Endodermal cell (in vitro differentiated cells): Measurements from ENCODE around the gene NFATC1. TPM values are rescaled to one million over a fixed set of nuclear protein-coding genes. Genes with fewer than 3 reads are reported as not detected.

Source experiments
- DNase-seq: peaks from one replicate; pipeline ENCODE4 v3.0.0-alpha.2; 2017
- H3K27ac ChIP-seq: 2 replicates; pipeline ENCODE4 v1.5.1; 2013; ENCODE audit warnings: mild to moderate bottlenecking, low read depth, low read length, moderate library complexity
- H3K27me3 ChIP-seq: 2 replicates; pipeline ENCODE4 v1.6.1; 2013; ENCODE audit warnings: mild to moderate bottlenecking, low read length, moderate library complexity; ENCODE audit not compliant: insufficient read depth, control insufficient read depth, poor library complexity, severe bottlenecking
- H3K36me3 ChIP-seq: 2 replicates; pipeline ENCODE4 v1.7.0; 2013; ENCODE audit warnings: mild to moderate bottlenecking, low read length, moderate library complexity; ENCODE audit not compliant: control insufficient read depth, insufficient read depth
- H3K4me1 ChIP-seq: one replicate; pipeline ENCODE4 v1.7.0; 2013; ENCODE audit warnings: low read length; ENCODE audit not compliant: control insufficient read depth, insufficient read depth
- H3K4me3 ChIP-seq: 2 replicates; pipeline ENCODE4 v1.5.1; 2013; ENCODE audit warnings: mild to moderate bottlenecking, low read length, moderate library complexity
- H3K9ac ChIP-seq: 2 replicates; pipeline ENCODE4 v1.6.1; 2013; ENCODE audit warnings: mild to moderate bottlenecking, low read length, moderate library complexity; ENCODE audit not compliant: poor library complexity, severe bottlenecking; ENCODE audit errors: extremely low read depth
- H3K9me3 ChIP-seq: 2 replicates; pipeline ENCODE4 v1.6.1; 2013; ENCODE audit warnings: mild to moderate bottlenecking, low read length, moderate library complexity; ENCODE audit not compliant: control insufficient read depth
- H3K27ac Mint-ChIP-seq: 2 replicates; pipeline ENCODE4 v1.8.0; 2020; ENCODE audit warnings: mixed read lengths
- H3K27me3 Mint-ChIP-seq: 2 replicates; pipeline ENCODE4 v1.8.0; 2021; ENCODE audit warnings: mild to moderate bottlenecking, mixed read lengths; ENCODE audit not compliant: insufficient read depth
- H3K36me3 Mint-ChIP-seq: 2 replicates; pipeline ENCODE4 v1.8.0; 2020; ENCODE audit warnings: low read depth, mixed read lengths
- H3K4me1 Mint-ChIP-seq: 2 replicates; pipeline ENCODE4 v1.8.0; 2020; ENCODE audit warnings: mixed read lengths
- H3K4me3 Mint-ChIP-seq: 2 replicates; pipeline ENCODE4 v1.8.0; 2020; ENCODE audit warnings: mild to moderate bottlenecking, moderate library complexity, mixed read lengths
- H3K9me3 Mint-ChIP-seq: 2 replicates; pipeline ENCODE4 v1.8.0; 2020; ENCODE audit warnings: mild to moderate bottlenecking, mixed read lengths
- CTCF ChIP-seq: fragments of 200-600 bp; sonication (generic); conservative IDR thresholded peaks from 2 replicates; pipeline ENCODE4 v1.5.0; 2021; ENCODE audit warnings: antibody characterized with exemption, mild to moderate bottlenecking
- WGBS, 2 experiments: methylation state at CpG; one replicate each; pipeline versions ENCODE4 v1.1.5 to v1.1.7; 2013; ENCODE audit warnings: missing lambda C conversion rate in 2 of 2, mixed read lengths in 1 of 2; ENCODE audit not compliant: insufficient coverage in 1 of 2, insufficient read length in 1 of 2; 5-methylcytosine and 5-hydroxymethylcytosine counted together
- total RNA-seq, 2 donors: library from RNA; stranded (reverse); fragmentation: NEBNext Ultra II Directional in 1 of 2; extraction: Animal tissue kit (Norgen Biotek cat#: 25700) in 1 of 2; gene quantifications; 2 replicates in 1 of 2; 3 replicates in 1 of 2; pipeline ENCODE4 v1.2.1, GENCODE V29; 2021

The NFATC1 gene
- total RNA-seq, 2 donors from 2014 or later, result 23.4 to 32.5 TPM

- Mint-ChIP-seq H3K27ac (no peak overlapping the region), H3K9me3 (peaks cover 20% of the 10 kb centered on the region), H3K27me3 (no peaks in the 10 kb centered on the region), H3K36me3 (peaks cover 9% of the 10 kb centered on the region), H3K4me3 (no peak overlapping the region), H3K4me1 (no peaks in the 10 kb centered on the region)
- Histone ChIP-seq H3K9ac (no peak overlapping the region), H3K9me3 (peaks cover 17% of the 10 kb centered on the region), H3K36me3 (no peaks in the 10 kb centered on the region), H3K4me3 (no peak overlapping the region), H3K4me1 (peaks cover 3% of the 10 kb centered on the region), H3K27ac (no peak overlapping the region), H3K27me3 (no peaks in the 10 kb centered on the region)
- DNase-seq, result no peak
- TF ChIP-seq CTCF, result no peak
- WGBS, 2 experiments, result 91 to 95% methylated on average over 8 to 13 of the region's 13 CpGs
Measured at GRCh38 chr18:79534356-79534755, 138.6 kb downstream of the NFATC1 start.

DNA sequence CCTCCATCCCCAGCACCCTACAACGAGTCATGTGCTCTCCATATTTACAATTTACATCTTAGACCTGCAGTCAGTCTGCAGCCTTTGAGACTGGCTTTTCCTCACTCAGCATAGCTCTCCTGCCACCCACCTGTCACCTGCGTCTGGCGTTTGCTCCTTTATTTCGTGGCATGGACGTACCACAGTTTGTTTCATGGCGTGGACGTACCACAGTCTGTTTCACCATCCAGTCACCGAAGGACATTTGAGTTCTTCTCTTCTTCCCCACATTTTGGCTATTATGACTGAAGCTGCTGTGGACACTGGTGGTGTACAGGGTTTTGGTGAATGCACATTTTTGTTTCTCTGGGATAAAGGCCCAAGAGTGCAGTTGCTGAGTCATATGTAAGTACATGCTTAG is 142.0 kb downstream of the NFATC1 start:
- no peak for DNase-seq
- peak overlapping the region; percentile 8 for H3K4me3 ChIP-seq
- no peaks in the 10 kb centered on the region for H3K27me3 ChIP-seq
- H3K36me3 ChIP-seq, result no peaks in the 10 kb centered on the region
- H3K36me3 Mint-ChIP-seq, result peaks cover 2% of the 10 kb centered on the region
- no peak for TF ChIP-seq CTCF
- peaks cover 3% of the 10 kb centered on the region for H3K4me1 ChIP-seq
- no peak overlapping the region for H3K27ac Mint-ChIP-seq
- H3K4me3 Mint-ChIP-seq, result no peak overlapping the region
- no peak overlapping the region for H3K27ac ChIP-seq
- H3K9me3 ChIP-seq, result peaks cover 17% of the 10 kb centered on the region
- no peak overlapping the region for H3K9ac ChIP-seq
- H3K9me3 Mint-ChIP-seq, result peaks cover 26% of the 10 kb centered on the region
- peaks cover 3% of the 10 kb centered on the region for H3K27me3 Mint-ChIP-seq
- 94 to 95% methylated on average over 8 of the region's 8 CpGs for WGBS, 2 experiments
- no peaks in the 10 kb centered on the region for H3K4me1 Mint-ChIP-seq

- Mint-ChIP-seq H3K27me3 (peaks cover 3% of the 10 kb centered on the region), H3K36me3 (peaks cover 2% of the 10 kb centered on the region), H3K4me3 (no peak overlapping the region), H3K27ac (no peak overlapping the region), H3K9me3 (peaks cover 26% of the 10 kb centered on the region), H3K4me1 (no peaks in the 10 kb centered on the region)
- Histone ChIP-seq H3K9ac (no peak overlapping the region), H3K4me3 (no peak overlapping the region), H3K27me3 (no peaks in the 10 kb centered on the region), H3K4me1 (peaks cover 3% of the 10 kb centered on the region), H3K27ac (no peak overlapping the region), H3K36me3 (no peaks in the 10 kb centered on the region), H3K9me3 (peaks cover 17% of the 10 kb centered on the region)
- DNase-seq, result no peak
- 91 to 98% methylated on average over 10 to 12 of the region's 12 CpGs for WGBS, 2 experiments
- no peak for TF ChIP-seq CTCF
Measured at GRCh38 chr18:79538635-79539034, 142.9 kb downstream of the NFATC1 start.
